Uterus (tissue), 4 donors: ENCODE measurements around the gene ZSCAN10. TPM values are rescaled to one million over a fixed set of nuclear protein-coding genes. Genes with fewer than 3 reads are reported as not detected.

ENCODE experiments used
- DNase-seq, 2 donors: peaks; one replicate each; pipeline ENCODE4 v3.0.0-alpha.2; 2019 to 2020
- H3K27ac ChIP-seq, 2 donors: fragments of 200-600 bp; sonication (generic); 1 replicate in 1 of 2; 2 replicates in 1 of 2; pipeline ENCODE4 v1.5.1; 2016 to 2018
- H3K27me3 ChIP-seq, 2 donors: fragments of 200-600 bp; sonication (generic); one replicate each; pipeline ENCODE4 v1.5.1; 2018 to 2019; ENCODE audit warnings: control low read depth in 1 of 2
- H3K36me3 ChIP-seq, 2 donors: fragments of 200-600 bp; sonication (generic); one replicate each; pipeline ENCODE4 v1.5.1; 2019; ENCODE audit warnings: control low read depth in 1 of 2
- H3K4me1 ChIP-seq, 2 donors: fragments of 200-600 bp; sonication (generic); one replicate each; pipeline ENCODE4 v1.5.1; 2018 to 2019; ENCODE audit warnings: control low read depth in 1 of 2
- H3K4me3 ChIP-seq, 2 donors: fragments of 200-600 bp; sonication (generic); 1 replicate in 1 of 2; 2 replicates in 1 of 2; pipeline ENCODE4 v1.5.1; 2018 to 2019; ENCODE audit warnings: mild to moderate bottlenecking in 1 of 2
- H3K9me3 ChIP-seq, 2 donors: fragments of 200-600 bp; sonication (generic); one replicate each; pipeline ENCODE4 v1.5.1; 2019; ENCODE audit warnings: control low read depth in 1 of 2
- CTCF ChIP-seq, 4 experiments: fragments of 200-600 bp in 2 of 4; fragments of 450-650 bp in 2 of 4; sonication (generic) in 2 of 4; IDR thresholded peaks; one replicate each; pipeline ENCODE4 v1.5.1; 2016 to 2019; ENCODE audit warnings: antibody characterized with exemption in 4 of 4, mild to moderate bottlenecking in 2 of 4, moderate library complexity in 1 of 4
- POLR2A ChIP-seq, 2 donors: fragments of 450-650 bp; IDR thresholded peaks; one replicate each; pipeline ENCODE4 v1.6.1; 2016; ENCODE audit warnings: antibody characterized with exemption in 2 of 2, mild to moderate bottlenecking in 1 of 2, moderate library complexity in 1 of 2
- intact Hi-C: fragments of 100-400 bp; cut with DNase I; formaldehyde crosslinking; loops from one replicate; pipeline ENCODE4 v1.15.1; 2023; ENCODE audit warnings: low total_unique reads
- total RNA-seq, 4 donors: library from RNA; depleted of rRNA in 3 of 4; stranded (reverse); fragments of >200 nt in 3 of 4; gene quantifications; one replicate each; pipeline versions ENCODE4 v1.1.0 to v1.2.4, GENCODE V29; 2014 to 2023
- donor health status: DM: yes; HTN: yes; CAD: no.

Gene ZSCAN10
- total RNA-seq, 4 donors from 2014 or later: not detected

DNA sequence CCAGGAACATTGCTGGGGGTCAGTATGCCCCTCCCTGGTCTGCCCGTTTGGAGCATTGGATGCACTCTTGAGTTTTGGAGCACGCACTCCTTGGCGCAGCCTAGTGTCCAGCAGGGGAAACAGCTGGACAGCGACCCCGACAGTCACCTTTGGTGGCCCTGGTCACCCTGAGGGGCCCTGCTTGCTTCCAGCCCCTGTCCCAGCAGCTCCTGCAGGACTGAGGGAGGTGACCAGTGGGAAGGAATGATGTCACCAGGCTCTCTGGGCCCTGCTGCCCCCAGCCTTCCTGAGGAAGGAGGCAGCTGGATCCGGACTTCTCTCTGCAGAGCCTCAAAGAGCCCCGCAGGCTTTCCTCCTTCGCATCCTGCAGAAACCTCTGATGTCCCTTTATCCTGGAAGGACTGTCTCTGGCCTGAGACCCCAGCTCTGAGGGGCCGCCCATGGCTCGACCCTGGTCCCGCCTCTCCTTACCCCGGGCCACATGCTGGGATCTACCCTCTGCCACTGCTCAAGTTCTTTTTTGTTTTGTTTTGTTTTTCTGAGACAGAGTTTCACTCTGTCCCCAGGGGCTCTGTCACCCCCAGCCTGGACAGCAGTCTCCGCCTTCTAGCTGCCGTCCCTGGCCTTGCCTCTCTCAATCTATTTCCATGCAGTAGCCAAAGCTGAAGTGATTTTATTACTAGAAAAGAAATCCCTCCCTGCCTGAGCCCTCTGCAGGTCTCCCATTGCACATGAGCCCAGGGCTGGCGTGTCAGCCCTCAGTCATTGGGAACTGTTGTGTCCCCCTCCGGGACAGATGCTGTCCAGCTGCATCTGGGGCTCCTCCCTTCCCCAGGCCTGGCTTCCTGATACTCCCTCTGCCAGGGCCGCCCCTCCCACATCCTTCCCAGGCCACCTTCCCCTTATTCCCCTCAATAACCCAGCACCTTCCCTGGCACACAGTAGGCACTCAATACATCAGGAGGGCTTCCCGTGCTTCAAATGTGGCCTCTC, 11.6 kb downstream of the ZSCAN10 start:
- no peak for TF ChIP-seq CTCF (IDR thresholded peaks at IDR 0.05)
- no peak for TF ChIP-seq POLR2A (IDR thresholded peaks at IDR 0.05)
- peak overlapping the region in 1 of 2 donors; percentile 2 for H3K4me3 ChIP-seq
- no peaks in the 10 kb centered on the region for H3K36me3 ChIP-seq
- peaks cover 0 to 2% of the 10 kb centered on the region in 2 donors for H3K27me3 ChIP-seq
- peak in 1 of 2 donors; percentile 41 for DNase-seq
- H3K9me3 ChIP-seq: no peaks in the 10 kb centered on the region
- intact Hi-C loops: no loop called here
- peak overlapping the region; percentile 53 to 63 for H3K27ac ChIP-seq
- no peaks in the 10 kb centered on the region for H3K4me1 ChIP-seq

- Histone ChIP-seq H3K27me3 (no peaks in the 10 kb centered on the region), H3K36me3 (no peaks in the 10 kb centered on the region), H3K4me3 (peak overlapping the region in 1 of 2 donors; percentile 2), H3K4me1 (no peaks in the 10 kb centered on the region), H3K9me3 (no peaks in the 10 kb centered on the region), H3K27ac (peak overlapping the region; percentile 53 to 63)
- intact Hi-C loops: no loop called here
- TF ChIP-seq POLR2A (IDR thresholded peaks at IDR 0.05) (no peak), CTCF (IDR thresholded peaks at IDR 0.05) (no peak)
- DNase-seq: no peak
Observed at GRCh38 chr16:3086596-3087242, 12.4 kb downstream of the ZSCAN10 start.

DNA sequence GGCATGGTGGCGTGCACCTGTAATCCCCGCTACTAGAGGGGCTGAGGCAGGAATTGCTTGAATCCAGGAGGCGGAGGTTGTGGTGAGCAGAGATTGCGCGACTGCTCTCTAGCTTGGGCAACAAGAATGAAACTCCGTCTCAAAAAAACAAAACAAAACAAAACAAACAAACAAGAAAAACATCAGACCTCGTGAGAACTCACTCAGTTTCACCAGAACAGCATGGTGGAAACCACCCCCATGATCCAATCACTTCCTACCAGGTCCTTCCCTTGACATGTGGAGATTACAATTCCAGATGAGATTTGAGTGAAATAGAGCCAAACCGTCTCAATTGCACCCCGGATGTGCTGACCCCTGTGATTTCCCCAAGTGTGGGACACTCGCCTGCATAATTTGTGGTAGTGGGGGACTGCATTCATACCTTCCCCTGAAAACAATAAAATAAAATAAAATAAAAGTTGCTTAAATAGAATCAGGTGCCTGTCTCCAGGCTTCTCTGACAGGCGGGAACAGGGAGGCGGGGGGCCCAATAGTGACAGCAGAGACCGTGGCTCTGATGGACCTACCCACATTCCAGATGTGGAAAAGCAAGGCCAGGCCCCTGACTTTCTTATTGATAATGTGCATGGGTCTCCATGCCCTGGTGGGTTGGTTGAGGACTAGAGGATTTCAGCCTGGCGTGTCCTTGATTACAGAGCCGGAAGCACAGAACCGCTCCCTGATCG, 13.1 kb downstream of the ZSCAN10 start:
- Histone ChIP-seq H3K36me3 (no peaks in the 10 kb centered on the region), H3K4me1 (no peaks in the 10 kb centered on the region), H3K9me3 (no peaks in the 10 kb centered on the region), H3K27me3 (no peaks in the 10 kb centered on the region), H3K27ac (peak overlapping the region in 1 of 2 donors; percentile 63), H3K4me3 (peak overlapping the region in 1 of 2 donors; percentile 2)
- no peak for DNase-seq
- intact Hi-C loops: no loop called here
- TF ChIP-seq POLR2A (IDR thresholded peaks at IDR 0.05) (no peak), CTCF (IDR thresholded peaks at IDR 0.05) (no peak)

- Histone ChIP-seq H3K9me3 (no peaks in the 10 kb centered on the region), H3K36me3 (no peaks in the 10 kb centered on the region), H3K27ac (no peak overlapping the region), H3K4me1 (no peaks in the 10 kb centered on the region), H3K27me3 (no peaks in the 10 kb centered on the region), H3K4me3 (no peak overlapping the region)
- intact Hi-C loops: no loop called here
- TF ChIP-seq POLR2A (IDR thresholded peaks at IDR 0.05): no peak
- TF ChIP-seq CTCF (IDR thresholded peaks at IDR 0.05): no peak
- no peak for DNase-seq
Observed at GRCh38 chr16:3084969-3085670, 14.0 kb downstream of the ZSCAN10 start.
